ENCODE data around the gene CPXM2. TPM values are rescaled to one million over a fixed set of nuclear protein-coding genes. Genes with fewer than 3 reads are reported as not detected.

CPXM2 gene
- total RNA-seq, 3 donors from 2014 or later = 3.1 to 56.1 (median 7.7) TPM

DNA sequence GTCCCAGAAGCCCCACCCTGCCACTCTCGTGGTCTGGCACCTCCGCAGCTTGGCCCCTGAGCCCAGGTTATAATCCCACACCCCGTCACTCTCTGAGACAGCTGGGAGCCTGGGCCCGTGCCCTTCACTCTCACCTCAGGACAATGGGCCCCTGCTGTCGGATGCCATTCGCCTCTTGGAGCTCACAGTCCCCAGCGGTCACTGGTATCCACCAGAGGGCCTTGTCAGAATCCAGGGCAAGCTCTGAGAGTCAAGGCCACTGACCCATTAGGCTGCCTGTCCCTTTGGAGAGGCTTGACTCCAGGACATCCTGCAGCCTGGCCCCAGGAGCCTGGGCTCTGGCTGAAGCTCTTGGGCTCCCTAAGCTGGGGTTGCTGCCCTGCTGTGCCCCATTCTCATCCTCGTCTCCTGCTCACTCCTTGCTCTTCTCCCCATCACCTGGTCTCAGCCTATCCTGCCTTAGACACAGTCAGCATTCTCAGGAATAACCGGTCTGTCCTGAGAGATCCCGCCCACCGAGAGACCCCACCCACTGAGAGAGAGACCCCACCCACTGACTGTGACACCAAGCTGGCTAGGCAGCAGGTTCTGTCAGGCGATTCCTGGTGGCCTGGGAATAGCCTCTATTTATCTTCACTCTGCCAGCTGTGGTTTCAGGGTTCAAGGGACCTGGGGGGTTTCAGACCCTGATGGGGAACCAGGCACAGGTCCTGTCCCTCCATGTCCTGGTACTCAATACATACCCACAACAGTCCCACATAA, 27.7 kb downstream of the CPXM2 start:
- intact Hi-C loops (cut with DNase I, micrococcal nuclease) = no loop called here
- Histone ChIP-seq H3K4me1 (ENCODE audit: low read depth) (peaks cover 7% of the 10 kb centered on the region), H3K4me3 (no peak overlapping the region), H3K9me3 (no peaks in the 10 kb centered on the region), H3K36me3 (ENCODE audit: low read depth) (no peaks in the 10 kb centered on the region)
- ATAC-seq (no peak), DNase-seq (no peak)
- TF ChIP-seq, protein P1, sequence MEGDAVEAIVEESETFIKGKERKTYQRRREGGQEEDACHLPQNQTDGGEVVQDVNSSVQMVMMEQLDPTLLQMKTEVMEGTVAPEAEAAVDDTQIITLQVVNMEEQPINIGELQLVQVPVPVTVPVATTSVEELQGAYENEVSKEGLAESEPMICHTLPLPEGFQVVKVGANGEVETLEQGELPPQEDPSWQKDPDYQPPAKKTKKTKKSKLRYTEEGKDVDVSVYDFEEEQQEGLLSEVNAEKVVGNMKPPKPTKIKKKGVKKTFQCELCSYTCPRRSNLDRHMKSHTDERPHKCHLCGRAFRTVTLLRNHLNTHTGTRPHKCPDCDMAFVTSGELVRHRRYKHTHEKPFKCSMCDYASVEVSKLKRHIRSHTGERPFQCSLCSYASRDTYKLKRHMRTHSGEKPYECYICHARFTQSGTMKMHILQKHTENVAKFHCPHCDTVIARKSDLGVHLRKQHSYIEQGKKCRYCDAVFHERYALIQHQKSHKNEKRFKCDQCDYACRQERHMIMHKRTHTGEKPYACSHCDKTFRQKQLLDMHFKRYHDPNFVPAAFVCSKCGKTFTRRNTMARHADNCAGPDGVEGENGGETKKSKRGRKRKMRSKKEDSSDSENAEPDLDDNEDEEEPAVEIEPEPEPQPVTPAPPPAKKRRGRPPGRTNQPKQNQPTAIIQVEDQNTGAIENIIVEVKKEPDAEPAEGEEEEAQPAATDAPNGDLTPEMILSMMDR (IDR thresholded peaks at IDR 0.05) = no peak

DNA sequence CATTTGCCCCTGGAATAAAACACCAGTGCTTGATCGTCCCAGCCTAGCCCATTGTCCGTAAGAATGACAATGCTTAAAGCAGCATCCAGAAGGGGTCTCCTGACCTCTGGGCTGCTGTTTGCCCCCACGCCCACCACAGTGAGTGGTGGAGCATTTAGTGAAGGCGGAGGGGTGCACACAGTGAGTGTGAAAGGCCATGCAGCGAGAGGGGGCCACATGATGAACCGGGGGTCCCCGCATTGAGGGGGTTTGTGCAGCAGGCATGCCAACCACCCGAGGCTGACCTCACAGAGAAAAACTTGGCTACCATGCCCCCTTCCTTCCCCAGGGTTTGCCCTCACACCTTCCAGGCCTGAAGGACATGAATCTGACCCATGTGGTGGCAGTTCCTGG, 28.4 kb downstream of the CPXM2 start:
- H3K4me1 ChIP-seq (ENCODE audit: low read depth) = peaks cover 8% of the 10 kb centered on the region

DNA sequence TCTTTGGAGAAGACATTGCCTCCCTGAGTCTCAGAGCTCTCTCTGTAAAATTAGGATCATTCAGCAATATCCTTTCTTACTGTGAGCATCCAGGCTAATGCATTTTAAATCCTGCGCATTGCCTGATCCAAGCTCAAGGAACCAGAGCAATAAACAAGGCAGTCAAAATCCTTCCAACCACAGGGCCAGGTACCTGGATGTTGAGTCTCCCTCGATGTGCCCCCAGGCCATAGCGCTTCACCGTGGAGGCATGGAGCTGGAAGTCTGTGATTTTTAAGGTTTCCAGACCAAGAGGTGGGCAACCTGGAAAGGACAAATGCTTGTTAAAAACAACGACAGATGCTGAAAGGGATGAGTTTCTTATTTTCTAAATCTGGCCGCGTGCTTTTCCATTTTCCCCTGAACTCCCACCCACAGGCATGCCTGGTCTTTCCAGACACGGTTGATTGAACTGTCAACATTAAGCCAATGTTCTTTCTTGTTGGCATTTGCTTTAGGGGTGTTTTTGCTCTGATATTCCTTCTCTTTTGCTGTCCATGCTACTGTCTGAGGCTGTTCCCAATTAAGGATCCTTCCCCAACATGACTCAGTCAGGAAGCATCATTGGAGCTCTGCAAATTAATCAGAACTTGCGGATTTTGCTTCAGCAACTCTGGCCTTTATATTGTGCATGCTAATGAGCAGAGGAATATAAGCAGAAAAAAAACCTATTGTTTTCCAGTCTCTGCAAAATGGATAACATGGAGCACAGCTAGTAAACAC, 29.0 kb downstream of the CPXM2 start:
- Histone ChIP-seq H3K9me3 (no peaks in the 10 kb centered on the region), H3K4me1 (ENCODE audit: low read depth) (peaks cover 6% of the 10 kb centered on the region), H3K4me3 (no peak overlapping the region), H3K36me3 (ENCODE audit: low read depth) (no peaks in the 10 kb centered on the region)
- TF ChIP-seq, protein P1 (IDR thresholded peaks at IDR 0.05) = no peak
- DNase-seq = no peak
- intact Hi-C loops (cut with DNase I, micrococcal nuclease) = no loop called here
- ATAC-seq = no peak

More for the DNA sequence above, 28.4 kb downstream of the CPXM2 start:
- ATAC-seq (no peak), DNase-seq (no peak)
- Histone ChIP-seq H3K9me3 (no peaks in the 10 kb centered on the region), H3K36me3 (ENCODE audit: low read depth) (no peaks in the 10 kb centered on the region), H3K4me3 (no peak overlapping the region)
- intact Hi-C loops (cut with DNase I, micrococcal nuclease) = no loop called here
- TF ChIP-seq, protein P1 (IDR thresholded peaks at IDR 0.05) = no peak

DNA sequence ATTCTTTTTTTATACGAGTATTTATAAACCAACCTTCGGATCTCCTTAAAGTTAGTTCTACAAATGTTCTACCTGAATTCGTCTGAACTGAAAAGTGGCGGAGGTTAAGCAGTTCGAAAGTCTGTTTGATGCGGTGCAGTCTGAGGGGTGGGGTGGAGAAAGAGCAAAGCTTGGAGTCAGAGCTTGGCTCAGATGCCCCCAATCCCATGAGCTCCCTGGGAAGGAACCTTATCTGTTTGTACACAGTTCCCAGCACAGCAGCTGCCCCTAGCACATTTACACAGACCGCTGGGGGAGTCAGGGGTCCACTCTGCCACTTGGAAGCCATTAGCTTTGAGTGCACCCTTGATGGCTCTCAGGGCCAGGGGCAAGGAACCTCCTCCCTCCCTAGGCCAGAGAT, 30.8 kb downstream of the CPXM2 start:
- ATAC-seq (no peak), DNase-seq (no peak)
- H3K36me3 ChIP-seq (ENCODE audit: low read depth) = no peaks in the 10 kb centered on the region
- H3K4me3 ChIP-seq = no peak overlapping the region
- TF ChIP-seq, protein P1 (IDR thresholded peaks at IDR 0.05) = no peak
- no peaks in the 10 kb centered on the region for H3K9me3 ChIP-seq
- intact Hi-C loops (cut with DNase I, micrococcal nuclease) = no loop called here
- H3K4me1 ChIP-seq (ENCODE audit: low read depth) = peaks cover 6% of the 10 kb centered on the region

DNA sequence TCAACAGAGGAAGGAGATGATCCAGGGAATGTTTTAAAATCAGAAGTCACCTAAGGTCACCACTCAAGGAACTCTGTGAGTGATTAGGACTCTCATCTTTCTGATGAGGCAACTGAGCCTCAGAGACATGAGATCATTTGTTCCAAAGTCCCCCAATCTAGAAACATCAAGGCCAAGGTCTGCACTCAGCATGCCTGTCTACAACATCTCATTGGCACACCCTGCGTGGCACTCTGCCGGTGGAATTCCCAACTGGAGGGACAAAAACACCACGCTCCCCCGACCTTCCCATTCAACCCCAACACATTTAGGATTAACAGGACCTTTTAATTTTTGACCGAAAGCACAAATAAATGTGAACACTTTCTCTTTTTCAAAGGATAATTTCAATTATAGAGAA, 31.4 kb downstream of the CPXM2 start:
- Histone ChIP-seq H3K4me1 (ENCODE audit: low read depth) (peaks cover 6% of the 10 kb centered on the region), H3K9me3 (no peaks in the 10 kb centered on the region), H3K4me3 (no peak overlapping the region), H3K36me3 (ENCODE audit: low read depth) (no peaks in the 10 kb centered on the region)
- DNase-seq = no peak
- ATAC-seq = no peak
- TF ChIP-seq, protein P1 (IDR thresholded peaks at IDR 0.05) = no peak
- intact Hi-C loops (cut with DNase I, micrococcal nuclease) = no loop called here

Measured in mucosa of descending colon (tissue), 3 donors.